PC-3 (cell line): ENCODE results near the gene PKNOX2.

Source experiments
- EZH2 ChIP-seq: fragments of 300-600 bp; sonication (generic); IDR thresholded peaks from one replicate; pipeline ENCODE4 v1.6.1; 2017; ENCODE audit warnings: antibody characterized with exemption, mild to moderate bottlenecking, low read length; ENCODE audit not compliant: unreplicated experiment
- EZH2phosphoT487 ChIP-seq: fragments of 300-600 bp; sonication (generic); IDR thresholded peaks from 2 replicates; pipeline ENCODE4 v1.6.1; 2018; ENCODE audit warnings: mild to moderate bottlenecking, antibody characterized with exemption, low read length, borderline replicate concordance

DNA sequence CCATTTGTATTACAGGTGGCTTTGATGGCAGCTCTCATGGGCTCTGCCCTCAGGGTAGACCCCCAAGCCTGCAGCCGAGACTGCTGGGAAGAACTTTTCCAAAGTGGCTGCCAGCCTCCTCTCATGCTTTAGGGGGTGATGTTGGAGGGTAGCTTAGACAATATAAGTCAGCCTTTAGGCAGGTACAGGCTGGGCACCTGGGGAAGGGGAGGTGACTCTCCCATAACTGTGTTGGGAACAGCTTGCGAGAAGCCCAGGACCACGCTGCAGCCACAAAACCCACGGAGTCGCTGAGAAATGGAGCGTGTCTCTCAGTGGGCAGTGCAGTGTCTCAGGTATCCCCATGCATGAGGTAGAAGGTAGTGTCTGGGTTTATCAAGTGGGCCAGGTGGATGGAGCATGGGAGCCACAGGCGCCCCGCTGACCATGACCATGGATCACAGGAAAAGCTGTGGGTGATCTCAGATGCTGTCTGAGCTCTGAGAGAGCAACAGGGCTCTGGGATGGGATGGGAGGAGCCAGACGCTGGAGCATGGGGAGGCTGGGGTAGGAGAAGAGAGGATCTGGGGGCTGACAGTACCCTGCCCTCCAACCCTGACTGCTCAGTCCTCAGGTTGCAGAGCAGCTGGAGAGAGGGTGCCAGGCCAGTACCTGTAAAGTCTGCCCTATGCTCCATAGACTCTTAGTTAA, 216.3 kb downstream of the PKNOX2 start:
- TF ChIP-seq EZH2 (no peak), EZH2phosphoT487 (no peak)
